ENCODE data around the gene ADCY9. TPM values are rescaled to one million over a fixed set of nuclear protein-coding genes. Genes with fewer than 3 reads are reported as not detected.

Gene ADCY9
- total RNA-seq, 1 donor from 2014 or later, result 6.9 TPM

DNA sequence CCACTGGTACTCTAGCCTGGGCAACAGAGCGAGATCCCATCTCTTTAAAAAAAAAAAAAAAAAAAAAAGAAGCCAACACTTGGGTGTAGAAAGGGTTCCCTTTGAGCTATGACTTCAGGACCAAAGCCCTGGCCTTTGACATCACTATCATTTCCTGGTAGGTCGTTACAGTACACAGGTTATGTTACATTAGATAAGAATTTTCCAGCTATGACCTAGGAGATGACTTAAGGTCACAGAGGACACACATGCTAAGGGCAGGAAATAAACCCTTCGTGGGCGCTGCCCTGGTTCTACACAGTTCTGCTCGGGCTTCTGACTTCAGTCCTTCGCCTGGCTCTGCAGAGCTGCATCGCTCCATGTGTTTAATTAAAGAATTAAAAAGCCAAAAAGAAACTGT, 112.0 kb downstream of the ADCY9 start:
- no peak for DNase-seq (ENCODE audit: low spot score, unreplicated experiment)
- TF ChIP-seq, protein P1, sequence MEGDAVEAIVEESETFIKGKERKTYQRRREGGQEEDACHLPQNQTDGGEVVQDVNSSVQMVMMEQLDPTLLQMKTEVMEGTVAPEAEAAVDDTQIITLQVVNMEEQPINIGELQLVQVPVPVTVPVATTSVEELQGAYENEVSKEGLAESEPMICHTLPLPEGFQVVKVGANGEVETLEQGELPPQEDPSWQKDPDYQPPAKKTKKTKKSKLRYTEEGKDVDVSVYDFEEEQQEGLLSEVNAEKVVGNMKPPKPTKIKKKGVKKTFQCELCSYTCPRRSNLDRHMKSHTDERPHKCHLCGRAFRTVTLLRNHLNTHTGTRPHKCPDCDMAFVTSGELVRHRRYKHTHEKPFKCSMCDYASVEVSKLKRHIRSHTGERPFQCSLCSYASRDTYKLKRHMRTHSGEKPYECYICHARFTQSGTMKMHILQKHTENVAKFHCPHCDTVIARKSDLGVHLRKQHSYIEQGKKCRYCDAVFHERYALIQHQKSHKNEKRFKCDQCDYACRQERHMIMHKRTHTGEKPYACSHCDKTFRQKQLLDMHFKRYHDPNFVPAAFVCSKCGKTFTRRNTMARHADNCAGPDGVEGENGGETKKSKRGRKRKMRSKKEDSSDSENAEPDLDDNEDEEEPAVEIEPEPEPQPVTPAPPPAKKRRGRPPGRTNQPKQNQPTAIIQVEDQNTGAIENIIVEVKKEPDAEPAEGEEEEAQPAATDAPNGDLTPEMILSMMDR (IDR thresholded peaks at IDR 0.05; ENCODE audit: unreplicated experiment), result no peak
- peaks cover 30% of the 10 kb centered on the region for H3K27me3 Mint-ChIP-seq
- H3K9me3 Mint-ChIP-seq (ENCODE audit: low read depth), result no peaks in the 10 kb centered on the region
- peaks cover 5% of the 10 kb centered on the region for H3K4me1 Mint-ChIP-seq (ENCODE audit: low read depth)
- no peaks in the 10 kb centered on the region for H3K36me3 Mint-ChIP-seq (ENCODE audit: insufficient read depth)
- H3K27ac Mint-ChIP-seq, result no peak overlapping the region
- H3K4me3 Mint-ChIP-seq (ENCODE audit: low read depth), result no peak overlapping the region

DNA sequence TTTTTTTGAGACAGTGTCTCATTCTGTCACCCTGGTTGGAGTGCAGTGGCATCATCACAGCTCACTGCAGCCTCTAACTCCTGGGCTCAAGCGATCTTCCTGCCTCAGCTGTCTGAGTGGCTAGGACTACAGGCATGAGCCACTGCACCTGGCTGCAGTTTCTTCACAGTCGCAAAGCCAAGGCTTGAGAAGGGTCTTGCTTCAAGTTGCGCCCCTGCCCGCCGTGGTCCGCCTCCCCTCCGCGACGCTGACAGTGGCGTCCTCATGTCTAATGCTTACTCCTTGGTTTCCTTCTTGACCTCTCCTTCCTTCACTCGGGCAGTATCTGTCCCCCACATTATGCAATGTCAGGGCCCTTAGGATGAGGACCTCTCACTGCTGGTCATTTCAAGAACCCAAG, 112.7 kb downstream of the ADCY9 start:
- Mint-ChIP-seq H3K4me3 (ENCODE audit: low read depth) (no peak overlapping the region), H3K9me3 (ENCODE audit: low read depth) (no peaks in the 10 kb centered on the region), H3K4me1 (ENCODE audit: low read depth) (peaks cover 2% of the 10 kb centered on the region), H3K27me3 (peaks cover 25% of the 10 kb centered on the region), H3K36me3 (ENCODE audit: insufficient read depth) (no peaks in the 10 kb centered on the region), H3K27ac (no peak overlapping the region)
- TF ChIP-seq, protein P1 (IDR thresholded peaks at IDR 0.05; ENCODE audit: unreplicated experiment), result no peak
- DNase-seq (ENCODE audit: low spot score, unreplicated experiment), result no peak

DNA sequence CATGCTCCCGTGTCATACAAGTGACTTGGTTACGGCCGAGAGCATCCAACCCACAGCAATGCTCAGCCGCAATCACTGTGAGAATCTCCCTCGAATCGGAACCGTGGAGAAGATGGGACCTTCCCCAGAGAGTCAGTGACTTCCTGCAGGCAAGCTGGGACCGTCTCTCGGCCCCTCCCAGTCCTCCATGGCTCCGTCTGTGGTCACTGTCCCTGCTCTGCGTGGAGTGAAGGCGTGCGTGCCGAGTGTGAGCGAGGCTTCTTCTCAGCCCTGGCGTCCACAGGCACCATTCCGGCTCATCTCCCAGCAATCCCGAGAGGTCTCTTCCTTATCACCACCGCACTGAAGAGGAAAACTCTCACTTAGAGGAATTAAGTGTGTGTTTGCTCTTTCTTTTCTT, 113.1 kb downstream of the ADCY9 start:
- TF ChIP-seq, protein P1 (IDR thresholded peaks at IDR 0.05; ENCODE audit: unreplicated experiment), result no peak
- Mint-ChIP-seq H3K4me3 (ENCODE audit: low read depth) (no peak overlapping the region), H3K36me3 (ENCODE audit: insufficient read depth) (no peaks in the 10 kb centered on the region), H3K27ac (no peak overlapping the region), H3K27me3 (peaks cover 24% of the 10 kb centered on the region), H3K9me3 (ENCODE audit: low read depth) (no peaks in the 10 kb centered on the region), H3K4me1 (ENCODE audit: low read depth) (peaks cover 2% of the 10 kb centered on the region)
- no peak for DNase-seq (ENCODE audit: low spot score, unreplicated experiment)

DNA sequence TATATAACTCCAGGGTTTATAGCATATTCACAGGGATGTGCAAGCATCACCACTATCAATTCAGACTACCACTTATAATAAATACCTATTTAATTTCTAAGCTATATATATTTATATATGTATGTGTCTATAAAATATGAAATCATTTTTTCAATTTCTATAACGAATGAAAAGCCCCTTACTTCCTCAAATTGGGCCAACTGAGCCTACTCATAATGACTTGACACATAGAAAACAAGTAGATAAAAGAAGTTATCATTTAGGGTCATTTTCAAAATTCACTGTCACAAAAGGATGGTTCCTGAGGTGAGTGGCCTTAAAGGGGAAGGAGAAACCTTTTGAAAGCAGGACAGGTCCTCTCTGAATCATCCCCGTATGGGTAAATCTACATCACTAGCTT, 114.1 kb downstream of the ADCY9 start:
- TF ChIP-seq, protein P1 (IDR thresholded peaks at IDR 0.05; ENCODE audit: unreplicated experiment), result no peak
- Mint-ChIP-seq H3K9me3 (ENCODE audit: low read depth) (no peaks in the 10 kb centered on the region), H3K4me3 (ENCODE audit: low read depth) (no peak overlapping the region), H3K36me3 (ENCODE audit: insufficient read depth) (no peaks in the 10 kb centered on the region), H3K27me3 (peaks cover 17% of the 10 kb centered on the region), H3K4me1 (ENCODE audit: low read depth) (peaks cover 2% of the 10 kb centered on the region), H3K27ac (no peak overlapping the region)
- no peak for DNase-seq (ENCODE audit: low spot score, unreplicated experiment)

DNA sequence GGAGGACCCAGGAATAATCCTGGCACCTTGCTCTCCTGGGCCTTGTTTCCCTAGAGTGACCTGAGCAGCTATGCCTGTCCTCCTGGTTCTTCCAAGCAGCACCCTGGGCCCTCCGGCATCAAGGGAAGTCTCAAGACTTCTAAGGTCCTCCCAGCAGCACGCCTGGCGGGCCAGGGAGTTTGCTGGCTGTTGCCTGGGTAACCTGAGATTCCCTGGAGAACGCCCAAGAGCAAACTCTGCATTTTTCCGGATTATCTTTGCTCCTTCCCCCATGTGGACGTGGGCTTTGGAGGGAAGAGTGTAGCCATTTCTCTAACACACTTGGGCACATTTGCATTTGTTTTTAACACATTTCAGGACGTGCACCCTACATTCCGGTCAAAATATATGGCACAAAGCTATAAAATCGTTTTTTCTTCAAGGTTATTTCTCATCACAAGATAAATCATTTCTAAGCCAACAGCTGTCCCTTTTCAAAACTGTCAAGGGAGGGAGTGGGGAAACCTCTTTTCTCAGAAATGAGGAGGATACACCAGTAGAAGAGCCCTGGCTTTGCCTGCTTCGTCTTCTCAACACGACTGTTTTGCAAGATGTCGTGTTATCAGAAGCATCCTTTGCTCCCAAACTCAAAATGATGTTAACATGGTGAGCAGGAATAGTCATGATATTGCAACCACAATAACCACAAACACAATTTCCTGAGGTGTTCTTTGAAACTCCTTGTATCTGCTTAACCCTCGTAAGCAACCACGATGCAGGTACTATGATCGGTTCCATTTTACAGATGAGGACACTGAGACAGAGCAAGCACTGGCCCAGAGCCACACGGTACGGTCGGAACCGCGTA, 116.5 kb downstream of the ADCY9 start:
- peaks cover 2% of the 10 kb centered on the region for H3K4me1 Mint-ChIP-seq (ENCODE audit: low read depth)
- DNase-seq (ENCODE audit: low spot score, unreplicated experiment), result no peak
- H3K27me3 Mint-ChIP-seq, result peaks cover 12% of the 10 kb centered on the region
- no peak overlapping the region for H3K27ac Mint-ChIP-seq
- H3K36me3 Mint-ChIP-seq (ENCODE audit: insufficient read depth), result no peaks in the 10 kb centered on the region
- H3K9me3 Mint-ChIP-seq (ENCODE audit: low read depth), result no peaks in the 10 kb centered on the region
- H3K4me3 Mint-ChIP-seq (ENCODE audit: low read depth), result no peak overlapping the region
- TF ChIP-seq, protein P1 (IDR thresholded peaks at IDR 0.05; ENCODE audit: unreplicated experiment), result no peak
